ENCODE data around the gene VPS45.

DNA sequence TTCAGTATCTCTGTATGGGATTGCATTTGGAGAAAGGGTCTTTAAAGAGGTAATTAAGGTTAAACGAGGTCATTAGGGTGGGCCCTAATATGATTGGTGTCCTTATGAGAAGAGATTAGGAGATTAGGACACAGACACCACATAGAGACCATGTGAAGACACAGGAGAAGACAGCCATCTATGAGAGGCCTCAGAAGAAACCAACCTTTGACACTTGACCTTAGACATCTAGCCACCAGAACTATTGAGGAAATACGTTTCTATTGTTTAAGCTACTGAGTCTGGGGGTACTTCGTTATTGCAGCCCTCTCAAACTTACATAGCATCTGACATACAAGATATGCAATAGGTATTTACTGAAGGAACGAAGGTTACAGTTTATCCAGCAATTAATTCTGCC, 7.3 kb upstream of the VPS45 start:
- TF ChIP-seq, protein P1, sequence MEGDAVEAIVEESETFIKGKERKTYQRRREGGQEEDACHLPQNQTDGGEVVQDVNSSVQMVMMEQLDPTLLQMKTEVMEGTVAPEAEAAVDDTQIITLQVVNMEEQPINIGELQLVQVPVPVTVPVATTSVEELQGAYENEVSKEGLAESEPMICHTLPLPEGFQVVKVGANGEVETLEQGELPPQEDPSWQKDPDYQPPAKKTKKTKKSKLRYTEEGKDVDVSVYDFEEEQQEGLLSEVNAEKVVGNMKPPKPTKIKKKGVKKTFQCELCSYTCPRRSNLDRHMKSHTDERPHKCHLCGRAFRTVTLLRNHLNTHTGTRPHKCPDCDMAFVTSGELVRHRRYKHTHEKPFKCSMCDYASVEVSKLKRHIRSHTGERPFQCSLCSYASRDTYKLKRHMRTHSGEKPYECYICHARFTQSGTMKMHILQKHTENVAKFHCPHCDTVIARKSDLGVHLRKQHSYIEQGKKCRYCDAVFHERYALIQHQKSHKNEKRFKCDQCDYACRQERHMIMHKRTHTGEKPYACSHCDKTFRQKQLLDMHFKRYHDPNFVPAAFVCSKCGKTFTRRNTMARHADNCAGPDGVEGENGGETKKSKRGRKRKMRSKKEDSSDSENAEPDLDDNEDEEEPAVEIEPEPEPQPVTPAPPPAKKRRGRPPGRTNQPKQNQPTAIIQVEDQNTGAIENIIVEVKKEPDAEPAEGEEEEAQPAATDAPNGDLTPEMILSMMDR (conservative IDR thresholded peaks at IDR 0.05), result no peak
- no peak for TF ChIP-seq EZH2 (IDR thresholded peaks at IDR 0.05; ENCODE audit: low read depth)

All from PC-9 (cell line).